RKO (cell line): ENCODE data around the gene SARS1.

ENCODE experiments used
- DNase-seq: peaks from one replicate; pipeline ENCODE4 v3.0.0-alpha.2; 2016; ENCODE audit warnings: low spot score

Gene SARS1

DNA sequence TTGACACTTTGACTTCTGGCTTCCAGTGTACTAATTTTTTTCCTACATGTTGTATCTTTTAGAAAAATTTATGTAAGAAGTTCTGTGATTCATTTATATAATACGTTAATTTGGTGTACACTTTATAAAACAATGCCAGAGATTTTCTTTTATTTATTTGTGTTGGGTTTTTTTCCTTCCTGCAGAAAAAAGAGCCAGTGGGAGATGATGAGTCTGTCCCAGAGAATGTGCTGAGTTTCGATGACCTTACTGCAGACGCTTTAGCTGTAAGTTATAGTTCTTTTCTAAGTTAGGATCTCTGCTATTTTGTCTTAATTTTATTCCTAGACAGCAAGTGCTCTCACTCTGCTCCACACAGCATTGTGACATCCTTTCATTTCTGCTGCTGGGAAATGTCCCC is 14.4 kb downstream of the SARS1 start:
- no peak for DNase-seq

DNA sequence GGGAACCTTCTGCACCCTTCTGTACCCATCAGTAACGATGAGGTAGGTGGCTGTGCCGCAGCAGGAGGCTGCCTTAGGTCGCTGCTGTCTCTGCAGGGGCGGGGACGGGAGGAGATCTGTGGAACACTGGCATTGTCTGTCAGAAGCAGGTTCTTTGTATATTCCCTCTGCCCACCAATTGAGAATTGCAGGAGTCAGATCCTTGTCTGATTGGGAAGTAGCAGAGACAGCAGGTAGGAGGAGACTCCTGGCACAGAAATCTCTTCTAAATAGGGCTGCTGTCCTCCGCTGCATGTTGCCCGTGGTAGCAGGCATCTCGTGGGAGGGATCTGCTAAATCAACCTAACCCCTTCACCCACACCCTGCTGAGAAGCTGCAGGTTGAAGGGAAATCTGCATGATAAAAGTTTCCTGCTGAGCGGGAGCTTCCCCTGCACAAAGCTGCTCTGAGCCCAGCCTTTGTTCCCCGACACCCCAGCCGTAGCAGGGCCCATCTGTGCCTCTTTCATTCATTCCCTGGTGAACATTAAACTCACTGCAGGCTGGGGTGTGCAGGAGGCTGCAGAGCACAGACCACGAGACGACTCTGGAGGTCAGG is 15.9 kb downstream of the SARS1 start:
- no peak for DNase-seq

DNA sequence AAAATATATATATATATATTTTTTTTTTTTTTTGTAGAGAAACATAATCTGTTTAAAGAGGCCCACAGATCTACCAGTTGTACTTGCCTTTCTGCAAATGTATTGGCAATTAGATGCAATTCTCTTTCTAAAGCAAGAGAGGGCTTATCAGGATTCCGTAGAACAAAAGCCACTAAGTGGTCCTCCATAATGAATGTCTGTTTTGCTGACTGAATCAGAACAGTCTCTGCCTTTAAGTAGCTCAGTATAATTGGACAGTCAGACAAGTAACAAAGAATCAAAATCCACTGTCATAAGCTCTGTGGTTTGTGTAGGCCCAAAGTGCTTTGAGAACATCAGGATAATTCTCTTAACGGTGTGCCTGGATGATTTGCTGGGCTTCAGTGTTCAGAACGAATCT is 17.3 kb downstream of the SARS1 start:
- DNase-seq = no peak

DNA sequence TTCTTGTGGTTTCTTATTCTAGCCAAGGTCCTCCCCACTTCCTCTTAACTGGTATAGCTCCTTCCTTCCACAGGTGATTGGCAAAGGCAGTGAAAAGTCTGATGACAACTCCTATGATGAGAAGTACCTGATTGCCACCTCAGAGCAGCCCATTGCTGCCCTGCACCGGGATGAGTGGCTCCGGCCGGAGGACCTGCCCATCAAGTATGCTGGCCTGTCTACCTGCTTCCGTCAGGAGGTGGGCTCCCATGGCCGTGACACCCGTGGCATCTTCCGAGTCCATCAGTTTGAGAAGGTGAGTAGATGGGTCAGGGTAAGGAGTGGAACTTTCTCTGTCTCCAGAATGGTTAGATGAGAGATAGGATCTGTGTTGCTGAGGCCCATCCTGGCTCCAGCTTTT is 21.4 kb downstream of the SARS1 start:
- DNase-seq = no peak

DNA sequence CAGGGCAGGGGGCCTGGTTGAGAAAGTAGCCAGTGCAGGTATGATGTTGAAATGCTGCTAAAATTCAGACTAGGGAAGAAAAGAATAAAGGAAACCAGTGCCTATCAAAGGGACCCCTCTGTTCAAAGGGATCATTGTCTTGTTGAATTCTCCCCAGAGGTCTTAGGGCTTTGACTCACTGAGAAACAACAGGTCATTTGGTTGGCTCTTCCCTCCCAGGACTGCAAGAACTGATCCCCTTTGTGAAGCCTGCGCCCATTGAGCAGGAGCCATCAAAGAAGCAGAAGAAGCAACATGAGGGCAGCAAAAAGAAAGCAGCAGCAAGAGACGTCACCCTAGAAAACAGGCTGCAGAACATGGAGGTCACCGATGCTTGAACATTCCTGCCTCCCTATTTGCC is 23.8 kb downstream of the SARS1 start:
- DNase-seq = no peak

DNA sequence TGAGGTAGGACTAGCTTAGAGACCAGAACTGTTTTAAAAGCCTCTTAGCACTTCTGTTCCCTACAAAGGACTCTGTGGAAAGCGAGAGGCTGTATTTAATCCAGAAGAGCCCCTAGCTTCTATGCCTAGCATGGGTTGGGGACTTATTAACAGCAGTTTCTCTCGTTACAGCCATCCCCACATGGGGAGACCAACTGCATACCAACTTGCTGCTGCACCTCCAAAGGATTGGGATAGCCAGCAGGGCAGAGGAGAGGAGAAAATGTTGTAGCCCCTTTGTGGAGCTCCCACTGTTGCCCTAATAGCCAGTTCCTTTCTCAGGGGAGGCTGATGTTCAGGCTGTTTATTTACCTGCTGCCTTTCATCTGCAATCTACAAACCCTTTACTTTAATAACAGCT is 24.7 kb downstream of the SARS1 start:
- no peak for DNase-seq

DNA sequence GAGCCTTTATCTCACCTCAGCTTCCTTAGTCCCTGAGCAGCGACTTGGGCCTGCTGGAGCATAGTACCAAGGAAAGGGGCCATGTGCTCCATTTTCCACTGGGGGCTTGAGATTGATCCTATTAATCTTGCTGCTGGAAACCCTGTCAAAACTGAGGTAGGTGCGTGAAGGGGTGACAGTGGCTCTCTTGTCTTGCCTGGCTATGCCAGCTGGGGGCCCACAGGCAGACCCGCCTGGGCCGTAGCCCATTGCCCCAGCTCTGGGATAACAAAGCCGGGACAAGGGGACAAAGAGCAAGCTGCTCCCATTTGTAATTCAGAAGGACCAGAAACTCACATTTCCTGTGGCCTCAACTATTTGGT is 25.3 kb downstream of the SARS1 start:
- no peak for DNase-seq

DNA sequence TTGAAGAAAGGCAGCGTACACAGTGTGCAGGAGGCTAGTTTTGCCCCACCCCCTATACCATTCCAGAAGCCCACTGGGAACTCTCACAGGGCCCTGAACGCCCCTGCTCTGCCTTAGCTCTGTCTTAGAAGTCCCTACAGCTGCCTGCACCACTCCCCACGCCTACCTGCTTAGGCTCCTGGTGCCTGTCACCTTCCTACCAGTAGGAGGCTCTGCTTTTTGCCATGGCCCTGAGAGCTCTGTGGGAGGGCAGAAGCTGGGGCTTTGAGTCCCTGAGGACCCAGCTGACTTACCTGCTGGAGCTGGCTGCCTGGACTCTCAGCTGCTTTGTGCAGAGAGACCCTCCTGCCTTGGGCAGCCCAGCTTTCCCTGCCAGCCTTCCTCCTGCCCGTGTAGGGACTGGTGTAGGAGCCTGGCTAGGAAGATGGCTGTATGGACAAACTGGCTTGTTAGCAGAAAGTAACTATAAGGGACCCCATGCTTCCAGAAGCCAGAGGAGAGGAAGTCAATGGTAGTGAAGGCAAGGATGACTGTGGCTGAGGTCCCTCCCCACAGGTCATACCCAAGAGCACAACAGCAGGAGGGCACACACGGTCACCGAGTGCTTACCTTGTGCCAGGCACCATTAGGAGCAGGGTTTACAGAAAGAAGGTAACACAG is 25.8 kb downstream of the SARS1 start:
- DNase-seq = peak; percentile 50

DNA sequence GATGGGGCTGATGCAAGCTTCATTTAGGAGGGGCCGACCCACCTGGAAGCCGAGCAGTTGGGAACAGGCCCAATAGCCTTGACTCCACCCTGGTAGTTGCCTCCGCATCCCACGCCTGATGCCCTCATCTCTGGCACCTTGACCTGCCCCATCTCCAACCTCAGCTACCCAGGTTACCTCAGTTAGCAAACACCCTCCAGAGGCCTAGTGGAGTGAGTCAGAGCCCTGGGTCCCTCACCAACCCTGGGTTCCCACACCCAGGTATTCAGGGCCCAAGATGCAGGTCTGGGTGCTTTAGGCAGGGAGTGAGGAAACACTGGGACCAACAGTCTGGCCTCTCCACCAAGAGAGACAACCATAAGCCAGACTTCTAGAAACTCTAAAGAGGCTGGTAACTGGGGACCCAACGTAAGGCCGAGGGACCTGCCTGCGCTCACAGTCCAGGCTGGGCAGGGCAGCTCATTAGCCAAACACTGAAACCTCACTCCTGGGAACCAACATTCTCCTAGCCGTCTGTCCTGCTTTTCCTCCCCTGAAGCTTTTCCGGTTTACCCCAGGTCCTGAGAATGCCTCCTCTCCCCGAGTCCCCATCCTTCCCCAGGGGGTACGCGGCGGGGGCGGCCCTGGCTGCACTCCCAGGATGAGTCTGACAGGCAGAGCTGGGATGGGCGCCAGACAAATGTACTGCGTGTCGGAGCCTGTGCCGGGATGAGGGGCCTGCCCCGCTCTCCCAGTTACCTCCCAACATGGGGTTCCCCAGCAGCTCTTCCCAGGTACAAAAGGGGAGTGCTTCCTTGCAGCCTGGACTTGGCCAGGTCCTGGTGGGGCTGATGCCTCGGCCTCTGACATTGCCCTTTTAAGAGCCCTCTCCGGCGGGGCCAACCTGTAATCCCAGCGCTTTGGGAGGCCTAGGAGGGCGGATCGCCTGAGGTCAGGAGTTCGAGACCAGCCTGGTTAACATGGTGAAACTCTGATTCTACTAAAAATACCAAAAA is 26.7 kb downstream of the SARS1 start:
- DNase-seq = peak; percentile 60

DNA sequence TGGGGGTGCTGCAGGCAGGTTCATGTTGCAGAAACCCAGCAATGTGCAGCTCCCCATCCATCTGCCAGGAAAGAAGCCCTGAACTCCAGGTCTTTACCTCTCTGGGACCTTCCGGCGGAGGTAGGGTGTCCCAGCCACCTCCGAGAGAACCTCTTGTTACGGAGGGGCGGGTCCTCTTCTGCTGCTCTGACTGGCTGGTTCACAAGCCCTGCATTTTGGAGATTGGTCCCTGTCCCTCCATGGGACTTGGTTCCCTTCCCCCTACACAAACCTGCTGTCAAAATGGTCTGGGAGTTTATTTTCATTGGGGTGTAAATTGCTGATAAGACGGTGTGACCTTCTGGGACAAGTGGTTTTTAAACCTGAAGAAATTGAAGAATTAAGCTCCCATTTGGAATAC is 27.6 kb downstream of the SARS1 start:
- no peak for DNase-seq

DNA sequence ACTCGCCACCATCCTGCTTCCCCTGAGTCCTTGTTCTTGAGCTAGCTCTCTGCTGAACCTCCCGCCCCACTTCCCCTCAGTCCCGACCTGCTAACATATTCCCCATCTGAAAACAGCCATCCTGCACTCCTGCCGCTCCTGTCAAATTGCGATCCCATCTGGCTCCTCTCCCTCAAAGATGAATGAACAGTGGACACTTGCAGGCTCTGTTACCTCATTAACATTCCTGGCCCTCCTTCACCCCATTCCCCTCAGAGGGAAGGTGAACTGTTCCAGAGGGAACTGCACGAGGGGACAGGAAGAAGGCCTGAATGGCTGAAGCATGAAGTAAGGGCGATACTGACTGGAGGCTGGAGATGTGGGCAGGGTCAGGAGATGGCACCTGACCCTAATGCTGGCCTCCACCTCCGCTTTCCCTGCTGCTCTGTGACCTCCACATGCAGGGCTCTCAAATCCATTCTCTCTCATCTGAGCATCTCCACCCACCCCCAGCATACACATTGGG is 28.2 kb downstream of the SARS1 start:
- no peak for DNase-seq

DNA sequence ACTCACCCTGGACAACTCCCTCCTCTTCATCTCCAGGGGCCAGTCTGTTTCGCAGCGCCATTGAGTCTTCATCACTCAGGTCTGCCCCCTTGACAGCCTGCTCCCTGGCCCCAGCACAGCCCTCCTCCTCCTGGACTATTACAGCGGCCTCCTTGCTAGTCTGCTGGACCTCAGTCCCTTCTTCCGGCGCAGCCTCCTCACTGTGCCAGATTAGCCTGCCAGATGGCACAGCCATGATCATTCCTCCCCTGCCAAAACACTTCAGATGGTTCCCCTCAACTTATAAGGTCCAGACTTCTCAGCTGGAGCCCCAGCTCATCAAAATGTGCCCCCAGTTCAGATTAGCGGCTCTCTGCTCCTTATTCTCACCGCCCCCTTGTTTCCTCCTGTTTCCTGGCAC is 28.7 kb downstream of the SARS1 start:
- DNase-seq = no peak

DNA sequence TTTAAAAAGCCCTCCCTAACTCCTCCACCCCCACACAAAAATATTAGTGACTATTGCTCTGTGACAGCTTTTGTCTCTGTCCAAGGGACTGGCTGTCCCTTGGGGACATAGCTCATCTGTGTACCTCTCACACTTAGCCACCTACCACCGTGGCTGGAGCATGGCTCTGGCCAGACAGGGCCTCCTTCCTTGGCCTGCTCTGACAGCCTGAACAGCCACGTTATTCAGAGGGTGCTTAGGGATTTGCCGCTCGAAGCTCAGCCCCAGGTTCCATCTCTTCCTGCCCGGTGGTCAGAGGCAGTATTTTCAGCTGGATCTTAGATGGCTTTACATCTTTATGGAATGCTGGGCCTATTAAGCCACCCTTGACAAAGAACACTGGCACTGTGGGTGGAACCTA is 29.5 kb downstream of the SARS1 start:
- peak; percentile 28 for DNase-seq

DNA sequence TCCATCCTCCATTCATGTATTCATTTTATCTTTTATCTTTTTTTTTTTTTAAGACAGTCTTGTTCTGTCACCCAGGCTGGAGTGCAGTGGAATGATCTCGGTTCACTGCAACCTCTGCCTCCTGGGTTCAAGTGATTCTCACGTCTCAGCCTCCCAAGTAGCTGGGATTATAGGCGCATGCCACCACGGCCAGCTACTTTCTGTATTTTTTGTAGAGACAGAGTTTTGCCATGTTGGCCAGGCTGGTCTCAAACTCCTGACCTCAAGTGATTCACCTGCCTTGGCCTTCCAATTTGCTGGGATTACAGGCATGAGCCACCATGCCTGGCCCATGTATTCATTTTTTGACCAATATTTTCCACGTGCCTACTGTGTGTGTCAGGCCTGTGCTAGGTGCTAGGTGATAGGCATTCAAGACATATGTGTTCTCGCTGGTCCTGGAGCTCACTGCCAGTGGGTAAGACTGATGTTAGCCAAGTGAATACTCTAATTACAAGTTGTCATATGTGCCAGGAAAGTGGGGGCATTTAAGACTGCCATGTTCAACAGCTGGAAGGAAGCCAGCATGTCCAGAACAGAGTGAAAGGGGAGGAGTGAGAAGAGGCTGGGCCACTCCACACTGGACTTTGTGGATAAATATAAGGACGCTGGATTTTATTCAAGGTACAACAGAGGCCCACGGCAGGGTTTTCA is 30.3 kb downstream of the SARS1 start:
- DNase-seq = no peak

DNA sequence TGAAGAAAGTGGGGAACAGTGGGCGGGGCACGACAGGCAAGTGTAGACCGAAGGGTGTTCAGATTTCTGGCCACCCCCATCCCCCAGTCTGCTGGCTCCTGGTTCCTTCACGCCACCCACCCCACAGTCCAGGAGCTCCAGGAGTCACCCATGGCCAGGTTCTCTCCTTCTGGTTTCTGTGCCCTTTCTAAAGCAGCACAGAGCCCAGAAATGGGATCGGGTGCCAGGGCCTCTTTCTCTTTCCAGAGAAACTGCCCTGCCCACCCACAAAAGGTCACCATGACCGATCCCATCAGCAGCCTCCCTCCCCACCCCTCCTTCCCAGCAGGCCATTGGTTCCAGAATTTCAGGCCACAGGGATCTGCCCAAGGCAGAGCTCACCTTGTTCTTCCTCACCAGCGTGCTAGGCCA is 32.4 kb downstream of the SARS1 start:
- DNase-seq = no peak

DNA sequence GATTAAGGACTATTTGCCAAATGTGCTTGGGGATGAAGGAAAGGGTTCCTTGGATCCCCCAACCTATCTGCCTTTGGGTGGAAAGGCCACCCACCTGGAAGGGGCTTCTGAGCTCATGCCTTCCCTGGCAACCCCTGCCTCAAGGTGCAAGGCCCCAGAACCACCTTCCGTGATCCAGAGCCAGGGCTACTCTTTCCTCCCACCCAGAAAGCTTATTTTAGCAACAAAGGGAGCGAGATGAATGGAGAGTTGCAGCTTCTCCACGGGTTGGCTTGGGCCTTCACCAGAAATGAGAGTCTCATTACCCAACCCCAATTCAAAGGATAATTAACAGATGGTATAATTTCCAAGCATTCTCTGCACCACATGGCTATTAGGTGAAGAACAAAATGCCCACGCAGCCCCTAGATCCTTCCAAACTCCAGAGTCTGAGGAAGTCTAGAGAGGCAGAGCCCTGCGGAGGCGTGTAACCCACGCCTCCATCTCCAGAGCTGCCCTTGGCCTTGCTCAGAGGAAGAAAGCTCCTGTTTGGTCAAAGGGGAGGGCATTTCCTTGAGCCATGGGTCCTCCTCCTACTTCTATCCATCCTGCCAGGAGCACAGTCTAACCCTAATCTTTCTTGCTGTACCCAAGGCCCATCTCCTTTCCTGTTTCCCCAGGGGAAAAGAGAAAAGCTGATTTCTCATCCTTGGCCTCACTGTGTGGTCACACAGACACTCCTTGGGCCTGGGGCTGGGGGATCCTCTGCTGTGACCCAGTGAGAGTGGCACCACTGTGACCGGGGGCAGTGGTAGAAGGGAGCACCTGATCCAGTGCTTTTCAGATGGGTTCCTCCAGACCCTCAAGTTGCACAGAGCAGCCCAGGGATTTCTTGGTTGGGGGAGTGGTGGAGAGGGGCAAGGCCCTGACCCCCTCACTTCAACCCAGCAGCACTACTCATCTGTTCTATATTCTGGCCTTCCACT is 34.0 kb downstream of the SARS1 start:
- DNase-seq = no peak

DNA sequence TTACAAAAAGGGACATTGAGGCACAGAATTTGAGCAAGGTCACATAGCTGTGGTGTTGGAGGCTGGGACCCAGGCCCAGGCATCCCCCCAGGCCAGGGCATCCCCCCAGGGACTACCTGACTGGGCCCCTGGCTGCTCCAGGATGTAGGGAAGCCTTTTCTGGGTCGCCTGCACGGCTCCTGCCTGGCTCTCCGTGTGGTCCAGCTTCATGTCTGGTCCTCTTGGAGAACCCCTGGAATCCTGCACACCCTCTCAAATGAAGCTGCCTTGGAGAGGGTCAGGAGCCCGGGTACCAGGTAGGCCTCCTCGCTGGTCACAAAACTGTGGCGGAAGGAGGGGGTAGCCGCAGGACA is 34.7 kb downstream of the SARS1 start:
- DNase-seq = no peak

DNA sequence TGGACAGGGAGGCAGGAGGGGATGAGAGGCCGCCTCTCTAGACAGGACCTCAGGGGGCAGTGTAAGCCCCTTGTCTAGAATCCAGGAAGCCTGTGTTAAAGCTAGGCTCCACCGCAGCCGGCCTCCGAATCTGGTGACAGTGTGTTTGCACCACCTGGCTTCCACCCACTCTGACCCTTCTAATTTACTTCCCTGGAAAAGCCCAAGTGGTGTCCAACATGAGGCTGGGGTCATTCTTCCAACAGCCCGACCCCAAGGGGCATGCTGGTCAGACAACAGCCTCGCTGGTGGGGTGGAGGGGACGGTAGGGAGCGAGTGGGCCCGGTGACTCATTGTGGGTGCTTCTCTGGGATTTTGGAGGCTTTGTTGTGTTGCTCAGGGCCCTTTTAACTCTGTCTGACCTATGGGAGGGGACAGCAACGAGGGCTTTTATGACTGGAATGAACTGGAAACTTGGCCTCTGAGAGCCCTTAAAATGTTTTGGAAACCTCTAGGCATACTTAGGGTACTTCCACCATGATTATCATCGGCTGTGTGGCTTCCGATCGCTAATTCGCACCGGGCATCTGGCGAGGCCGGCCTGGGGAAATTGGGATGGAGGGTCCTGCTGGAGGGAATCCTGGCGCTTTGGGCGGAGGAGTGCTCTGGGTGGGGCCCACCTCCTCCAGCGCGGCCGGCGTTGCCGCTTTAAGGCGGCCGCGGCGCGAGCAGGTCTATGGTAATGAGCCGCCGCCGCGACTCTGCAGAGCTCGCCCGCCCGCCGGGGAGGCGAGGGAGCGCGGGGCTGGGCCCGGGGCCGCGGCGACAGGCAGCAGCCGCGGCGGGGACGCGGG is 35.3 kb downstream of the SARS1 start, which contains the start of gene CELSR2:
TSS of gene CELSR2 (plus strand) at position 743 of the 833 bp plus-strand sequence. CDS start 541 bp downstream, outside the sequence.
- DNase-seq = peak; percentile 73

DNA sequence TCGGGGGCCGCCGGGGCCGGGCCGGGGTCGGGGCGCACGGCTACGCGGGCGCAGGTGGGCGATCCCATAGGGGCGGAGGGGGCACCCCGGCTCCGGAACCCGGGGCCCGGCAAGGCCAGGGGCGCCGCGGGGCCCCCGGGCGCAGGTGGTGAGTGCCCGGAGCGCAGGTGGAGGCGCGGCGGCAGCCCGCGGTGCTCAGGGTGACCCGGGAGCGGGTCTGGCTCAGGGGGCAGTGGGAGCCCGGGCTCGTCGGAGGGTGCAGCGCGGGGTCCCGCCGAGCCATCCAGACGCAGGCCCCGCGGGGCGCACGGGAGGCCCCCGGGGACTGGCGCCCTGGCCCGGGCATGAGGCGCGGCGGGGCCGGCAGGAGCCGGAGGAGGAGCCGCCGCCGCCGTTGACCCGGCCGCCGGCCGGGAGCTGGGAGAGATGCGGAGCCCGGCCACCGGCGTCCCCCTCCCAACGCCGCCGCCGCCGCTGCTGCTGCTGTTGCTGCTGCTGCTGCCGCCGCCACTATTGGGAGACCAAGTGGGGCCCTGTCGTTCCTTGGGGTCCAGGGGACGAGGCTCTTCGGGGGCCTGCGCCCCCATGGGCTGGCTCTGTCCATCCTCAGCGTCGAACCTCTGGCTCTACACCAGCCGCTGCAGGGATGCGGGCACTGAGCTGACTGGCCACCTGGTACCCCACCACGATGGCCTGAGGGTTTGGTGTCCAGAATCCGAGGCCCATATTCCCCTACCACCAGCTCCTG is 36.1 kb downstream of the SARS1 start:
- DNase-seq = no peak
